Peyer's patch (tissue), 4 donors: ENCODE results near the gene CD164.

Experiments
- CTCF ChIP-seq, 6 experiments: fragments of 450-650 bp in 4 of 6; fragments of 200-600 bp in 2 of 6; sonication (generic) in 1 of 6; IDR thresholded peaks; one replicate each; pipeline ENCODE4 v1.5.1; 2017 to 2019; ENCODE audit warnings: antibody characterized with exemption in 6 of 6, mild to moderate bottlenecking in 3 of 6, moderate library complexity in 1 of 6
- POLR2A ChIP-seq, 2 donors: fragments of 450-650 bp; IDR thresholded peaks; one replicate each; pipeline ENCODE4 v1.5.1; 2017; ENCODE audit warnings: antibody characterized with exemption in 2 of 2, mild to moderate bottlenecking in 2 of 2, moderate library complexity in 2 of 2

DNA sequence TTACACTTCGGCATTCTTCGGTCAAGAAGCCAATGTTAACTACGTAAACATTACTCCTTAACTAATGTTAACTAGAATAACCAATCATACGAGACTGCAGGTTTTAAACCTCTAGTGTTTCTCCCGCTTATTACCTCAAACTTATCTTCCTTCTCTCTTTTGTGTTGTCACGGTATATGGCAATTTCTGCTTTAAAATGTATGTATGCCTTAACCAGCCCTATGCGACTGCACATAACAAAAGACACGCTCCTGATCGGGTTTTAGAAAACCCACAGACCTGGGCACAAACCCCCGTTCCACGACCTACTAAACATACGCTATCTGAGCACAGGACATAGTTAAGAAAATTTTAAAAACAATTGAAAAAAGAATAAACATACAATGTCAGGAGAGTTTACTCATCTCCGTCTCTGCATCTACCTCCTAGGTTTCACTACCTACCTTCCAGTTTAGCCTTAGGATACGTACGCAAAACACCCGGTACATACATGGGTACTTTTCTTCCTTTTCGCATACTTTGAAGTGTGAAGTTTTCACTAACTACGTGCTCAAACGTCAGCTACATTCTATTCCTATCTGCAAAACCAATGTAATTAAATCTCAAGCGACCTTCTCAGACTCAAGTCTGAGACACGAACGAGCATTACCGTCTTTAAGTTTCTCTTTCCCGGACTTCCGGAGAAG, 1.1 kb downstream of the CD164 start:
- TF ChIP-seq CTCF (IDR thresholded peaks at IDR 0.05) (no peak), POLR2A (IDR thresholded peaks at IDR 0.05) (no peak)
